Left lobe of liver (tissue), 2 donors: ENCODE measurements around the gene RPL37A. TPM values are rescaled to one million over a fixed set of nuclear protein-coding genes. Genes with fewer than 3 reads are reported as not detected.
A peak's percentile ranks its signal among the peaks of the same experiment; 100 is the strongest.
"Not testable (repeated sequence)": the region's sequence is repeated elsewhere in the genome, so short reads cannot be mapped to it uniquely, and the experiment has no call there.

ENCODE experiments used
- ATAC-seq: fragments of 200-7000 bp; cut with Tn5 transposase; one replicate; pipeline ENCODE4 v1.9.1; 2020; ENCODE audit warnings: mild to moderate bottlenecking, moderate library complexity
- DNase-seq: peaks from one replicate; pipeline ENCODE4 v3.0.0-alpha.2; 2020; ENCODE audit warnings: low spot score
- total RNA-seq: library from RNA; stranded (reverse); gene quantifications from one replicate; pipeline ENCODE4 v1.2.1, GENCODE V29; 2021
- donor health status: DM: no; HTN: no; CAD: no; lungs with moderate emphysema.
- donor health status: DM: no; HTN: yes; CAD: no.

The RPL37A gene
- total RNA-seq, 1 donor from 2014 or later, result 825 TPM

GRCh38 chr2:216516730-216517350, 18.2 kb downstream of the RPL37A start:
- DNase-seq (no peak), ATAC-seq (peak; percentile 63)

GRCh38 chr2:216517447-216518225, 19.0 kb downstream of the RPL37A start:
- ATAC-seq (no peak), DNase-seq (no peak)

GRCh38 chr2:216518566-216519119, 20.0 kb downstream of the RPL37A start:
- DNase-seq, ATAC-seq: not testable (repeated sequence)

GRCh38 chr2:216519154-216519762, 20.6 kb downstream of the RPL37A start:
- ATAC-seq (peak; percentile 92), DNase-seq (peak; percentile 61)

GRCh38 chr2:216520112-216520511, 21.5 kb downstream of the RPL37A start:
- ATAC-seq, result no peak

GRCh38 chr2:216522892-216523502, 24.4 kb downstream of the RPL37A start:
- DNase-seq (peak; percentile 52), ATAC-seq (peak; percentile 72)

More at GRCh38 chr2:216520112-216520511, 21.5 kb downstream of the RPL37A start:
- DNase-seq, result no peak

GRCh38 chr2:216525972-216526371, 27.3 kb downstream of the RPL37A start:
- DNase-seq, result no peak
- no peak for ATAC-seq

GRCh38 chr2:216526939-216527338, 28.3 kb downstream of the RPL37A start:
- no peak for DNase-seq
- ATAC-seq, result no peak

- DNase-seq (no peak), ATAC-seq (no peak)
Measured at GRCh38 chr2:216527600-216527999, 29.0 kb downstream of the RPL37A start.

GRCh38 chr2:216532562-216532961, 33.9 kb downstream of the RPL37A start:
- ATAC-seq (peak; percentile 64), DNase-seq (no peak)

GRCh38 chr2:216533609-216534008, 35.0 kb downstream of the RPL37A start:
- ATAC-seq, result no peak
- no peak for DNase-seq

GRCh38 chr2:216534809-216535208, 36.2 kb downstream of the RPL37A start:
- ATAC-seq, result peak; percentile 61
- DNase-seq, result no peak

- ATAC-seq (peak; percentile 19), DNase-seq (no peak)
Measured at GRCh38 chr2:216535454-216535995, 36.9 kb downstream of the RPL37A start.

GRCh38 chr2:216536734-216537210, 38.1 kb downstream of the RPL37A start:
- no peak for DNase-seq

GRCh38 chr2:216537366-216537765, 38.7 kb downstream of the RPL37A start:
- ATAC-seq, result no peak

More at GRCh38 chr2:216536734-216537210, 38.1 kb downstream of the RPL37A start:
- no peak for ATAC-seq

GRCh38 chr2:216538538-216538937, 39.9 kb downstream of the RPL37A start:
- ATAC-seq, result peak; percentile 65
- no peak for DNase-seq

More at GRCh38 chr2:216537366-216537765, 38.7 kb downstream of the RPL37A start:
- no peak for DNase-seq

- no peak for DNase-seq
- no peak for ATAC-seq
Measured at GRCh38 chr2:216539120-216539519, 40.5 kb downstream of the RPL37A start.

GRCh38 chr2:216539791-216540241, 41.2 kb downstream of the RPL37A start:
- peak; percentile 85 for ATAC-seq
- DNase-seq, result peak; percentile 76

GRCh38 chr2:216540920-216541319, 42.3 kb downstream of the RPL37A start:
- DNase-seq (no peak), ATAC-seq (no peak)

- DNase-seq (no peak), ATAC-seq (no peak)
Measured at GRCh38 chr2:216541505-216541904, 42.9 kb downstream of the RPL37A start.
